ENCODE measurements around the gene ZC3H7B. TPM values are rescaled to one million over a fixed set of nuclear protein-coding genes. Genes with fewer than 3 reads are reported as not detected.
A peak's percentile ranks its signal among the peaks of the same experiment; 100 is the strongest.

ZC3H7B gene
- polyA plus RNA-seq, 1 experiment: 55.3 TPM

DNA sequence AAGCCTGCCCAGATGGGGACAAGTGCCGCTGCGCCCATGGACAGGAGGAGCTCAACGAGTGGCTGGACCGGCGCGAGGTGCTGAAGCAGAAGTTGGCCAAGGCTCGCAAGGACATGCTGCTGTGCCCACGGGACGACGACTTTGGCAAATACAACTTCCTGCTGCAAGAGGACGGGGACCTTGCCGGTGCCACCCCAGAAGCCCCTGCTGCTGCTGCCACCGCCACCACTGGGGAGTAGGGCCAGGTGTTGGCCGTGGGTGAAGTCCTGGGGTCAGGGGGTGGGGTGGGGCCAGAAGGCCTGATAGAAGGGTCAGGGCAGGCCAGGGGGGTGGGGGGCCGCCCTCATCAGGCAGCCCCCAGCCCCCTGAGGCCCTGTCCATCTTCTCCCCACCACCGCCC, 55.9 kb downstream of the ZC3H7B start:
- Histone ChIP-seq H3K9me3 (ENCODE audit: control insufficient read depth, insufficient read depth, low read length) (peaks cover 7% of the 10 kb centered on the region), H3K4me3 (ENCODE audit: low read depth, low read length) (no peak overlapping the region), H3K27ac (ENCODE audit: low read depth, low read length) (no peak overlapping the region), H3K27me3 (ENCODE audit: control insufficient read depth, insufficient read depth, low read length) (no peaks in the 10 kb centered on the region)
- CTCF ChIA-PET: no interaction called here
- DNase-seq (ENCODE audit: low read depth, low spot score): no peak
- TF ChIP-seq, protein P1, sequence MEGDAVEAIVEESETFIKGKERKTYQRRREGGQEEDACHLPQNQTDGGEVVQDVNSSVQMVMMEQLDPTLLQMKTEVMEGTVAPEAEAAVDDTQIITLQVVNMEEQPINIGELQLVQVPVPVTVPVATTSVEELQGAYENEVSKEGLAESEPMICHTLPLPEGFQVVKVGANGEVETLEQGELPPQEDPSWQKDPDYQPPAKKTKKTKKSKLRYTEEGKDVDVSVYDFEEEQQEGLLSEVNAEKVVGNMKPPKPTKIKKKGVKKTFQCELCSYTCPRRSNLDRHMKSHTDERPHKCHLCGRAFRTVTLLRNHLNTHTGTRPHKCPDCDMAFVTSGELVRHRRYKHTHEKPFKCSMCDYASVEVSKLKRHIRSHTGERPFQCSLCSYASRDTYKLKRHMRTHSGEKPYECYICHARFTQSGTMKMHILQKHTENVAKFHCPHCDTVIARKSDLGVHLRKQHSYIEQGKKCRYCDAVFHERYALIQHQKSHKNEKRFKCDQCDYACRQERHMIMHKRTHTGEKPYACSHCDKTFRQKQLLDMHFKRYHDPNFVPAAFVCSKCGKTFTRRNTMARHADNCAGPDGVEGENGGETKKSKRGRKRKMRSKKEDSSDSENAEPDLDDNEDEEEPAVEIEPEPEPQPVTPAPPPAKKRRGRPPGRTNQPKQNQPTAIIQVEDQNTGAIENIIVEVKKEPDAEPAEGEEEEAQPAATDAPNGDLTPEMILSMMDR (IDR thresholded peaks at IDR 0.05; ENCODE audit: low read depth, low read length): no peak
- POLR2A ChIA-PET: interaction anchor here (1.5 kb wide), 1 partner anchor 24 kb away, joined by 4 read pairs; the partner anchor contains the start of gene TEF

DNA sequence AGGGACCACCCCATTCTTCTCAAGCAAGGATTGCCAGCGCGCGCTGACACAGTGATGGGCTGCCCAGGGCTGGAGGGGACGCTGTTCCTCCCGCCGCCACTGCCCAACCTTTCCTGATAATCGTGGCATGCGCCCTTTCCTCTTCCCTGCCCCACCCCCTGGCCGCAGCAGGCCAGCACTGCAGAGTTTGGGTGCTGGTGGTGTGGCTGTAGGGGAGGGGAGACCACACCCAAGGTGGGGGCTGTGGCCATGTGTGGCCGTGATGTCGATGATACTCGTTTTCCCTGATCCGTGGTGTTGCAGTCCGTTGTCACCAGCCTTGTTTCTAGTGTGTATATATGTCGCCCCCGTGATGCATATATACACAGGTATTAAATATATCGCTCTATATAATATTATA, 57.6 kb downstream of the ZC3H7B start:
- peaks cover 7% of the 10 kb centered on the region for H3K9me3 ChIP-seq (ENCODE audit: control insufficient read depth, insufficient read depth, low read length)
- H3K27me3 ChIP-seq (ENCODE audit: control insufficient read depth, insufficient read depth, low read length): no peaks in the 10 kb centered on the region
- H3K4me3 ChIP-seq (ENCODE audit: low read depth, low read length): no peak overlapping the region
- no peak for DNase-seq (ENCODE audit: low read depth, low spot score)
- no peak overlapping the region for H3K27ac ChIP-seq (ENCODE audit: low read depth, low read length)
- POLR2A ChIA-PET: no interaction called here
- CTCF ChIA-PET: no interaction called here
- TF ChIP-seq, protein P1 (IDR thresholded peaks at IDR 0.05; ENCODE audit: low read depth, low read length): no peak

DNA sequence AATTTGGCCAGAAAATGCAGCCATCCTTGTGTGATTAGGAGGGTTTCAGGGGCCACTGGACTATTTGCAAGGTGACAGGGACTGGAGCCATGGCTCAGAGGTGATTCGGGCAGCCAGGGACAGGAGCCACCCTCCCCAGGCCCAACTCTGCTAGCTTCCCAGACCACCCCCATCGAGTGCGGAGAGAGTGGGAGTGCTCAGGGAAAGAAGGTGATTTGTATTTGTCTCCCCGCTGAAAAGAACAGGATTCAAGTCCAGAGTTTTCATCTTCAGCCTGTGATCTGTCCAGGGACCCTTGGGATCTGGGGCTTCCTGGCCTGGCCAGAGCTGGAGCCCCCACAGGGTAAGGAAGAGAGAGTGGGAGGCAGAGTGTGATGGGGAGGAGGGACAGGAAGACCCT, 58.1 kb downstream of the ZC3H7B start:
- no peak overlapping the region for H3K27ac ChIP-seq (ENCODE audit: low read depth, low read length)
- POLR2A ChIA-PET: interaction anchor here (1.3 kb wide), 1 partner anchor 22 kb away, joined by 5 read pairs; no protein-coding TSS in a partner anchor

DNA sequence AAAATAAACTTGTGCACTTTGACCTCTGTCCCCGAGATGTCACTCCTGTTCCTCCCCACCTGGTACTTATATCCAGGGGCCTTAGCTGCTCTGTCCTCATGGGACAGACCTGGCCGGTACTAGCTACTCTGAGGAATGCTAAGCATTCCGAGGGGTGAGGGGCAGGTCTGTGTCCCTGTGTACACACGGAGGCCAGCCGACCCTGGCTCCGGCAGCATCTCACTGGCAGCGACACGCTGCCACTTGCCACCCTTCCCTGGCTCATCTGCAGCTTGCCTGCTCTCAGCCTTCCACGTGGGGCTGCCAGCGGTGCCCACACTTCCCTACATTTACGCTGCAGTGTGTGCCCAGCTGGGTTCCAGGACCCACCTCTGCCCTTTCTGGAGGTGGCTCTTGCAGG, 58.8 kb downstream of the ZC3H7B start:
- Histone ChIP-seq H3K27me3 (ENCODE audit: control insufficient read depth, insufficient read depth, low read length) (no peaks in the 10 kb centered on the region), H3K4me3 (ENCODE audit: low read depth, low read length) (no peak overlapping the region), H3K9me3 (ENCODE audit: control insufficient read depth, insufficient read depth, low read length) (peaks cover 7% of the 10 kb centered on the region), H3K27ac (ENCODE audit: low read depth, low read length) (no peak overlapping the region)
- POLR2A ChIA-PET: interaction anchor here (0.5 to 1.3 kb wide), 3 partner anchors 21 to 676 kb away, joined by 3 to 5 read pairs (median 4); no protein-coding TSS in a partner anchor
- CTCF ChIA-PET: interaction anchor here (1.1 kb wide), 1 partner anchor 44 kb away, joined by 4 read pairs; no protein-coding TSS in a partner anchor
- TF ChIP-seq, protein P1 (IDR thresholded peaks at IDR 0.05; ENCODE audit: low read depth, low read length): no peak
- no peak for DNase-seq (ENCODE audit: low read depth, low spot score)

More for the DNA sequence above, 58.1 kb downstream of the ZC3H7B start:
- Histone ChIP-seq H3K27me3 (ENCODE audit: control insufficient read depth, insufficient read depth, low read length) (no peaks in the 10 kb centered on the region), H3K4me3 (ENCODE audit: low read depth, low read length) (no peak overlapping the region), H3K9me3 (ENCODE audit: control insufficient read depth, insufficient read depth, low read length) (peaks cover 7% of the 10 kb centered on the region)
- DNase-seq (ENCODE audit: low read depth, low spot score): no peak
- TF ChIP-seq, protein P1 (IDR thresholded peaks at IDR 0.05; ENCODE audit: low read depth, low read length): no peak
- CTCF ChIA-PET: no interaction called here

DNA sequence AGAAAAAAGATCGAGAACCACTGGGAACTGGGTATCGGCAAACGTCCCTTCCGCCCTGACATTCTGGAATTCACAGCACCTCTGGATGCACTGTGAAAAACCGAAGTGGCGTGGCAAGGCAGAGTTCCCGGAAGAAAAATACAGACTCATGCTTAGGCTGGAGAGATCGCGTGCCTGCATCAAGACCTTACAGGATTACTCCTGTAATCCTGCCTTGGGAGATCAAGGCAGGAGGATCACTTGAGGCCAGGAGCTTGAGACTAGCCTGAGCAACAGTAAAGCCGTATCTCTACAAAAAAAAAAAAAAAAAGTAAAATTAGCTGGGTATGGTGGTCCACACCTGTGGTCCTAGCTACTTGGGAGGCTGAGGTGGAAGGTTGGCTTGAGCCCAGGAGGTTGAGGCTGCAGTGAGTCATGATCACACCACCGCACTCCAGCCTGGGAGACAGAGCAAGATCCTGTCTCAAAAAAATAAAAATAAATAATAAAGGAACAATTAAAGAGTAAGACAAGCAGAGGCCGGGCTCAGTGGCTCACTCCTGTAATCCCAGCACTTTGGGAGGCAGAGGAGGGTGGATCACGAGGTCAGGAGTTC, 60.5 kb downstream of the ZC3H7B start:
- Histone ChIP-seq H3K27ac (ENCODE audit: low read depth, low read length) (peak overlapping the region; percentile 39), H3K9me3 (ENCODE audit: control insufficient read depth, insufficient read depth, low read length) (peaks cover 7% of the 10 kb centered on the region), H3K4me3 (ENCODE audit: low read depth, low read length) (no peak overlapping the region), H3K27me3 (ENCODE audit: control insufficient read depth, insufficient read depth, low read length) (no peaks in the 10 kb centered on the region)
- no peak for DNase-seq (ENCODE audit: low read depth, low spot score)
- ChIA-PET POLR2A (no interaction called here), CTCF (no interaction called here)
- TF ChIP-seq, protein P1 (IDR thresholded peaks at IDR 0.05; ENCODE audit: low read depth, low read length): no peak
